COR-L47 (cell line): ENCODE results near the gene CDC42EP2.

Source experiments
- DNase-seq: peaks from one replicate; lab custom pipeline; 2025; lab: John Stamatoyannopoulos, UW

The CDC42EP2 gene

DNA sequence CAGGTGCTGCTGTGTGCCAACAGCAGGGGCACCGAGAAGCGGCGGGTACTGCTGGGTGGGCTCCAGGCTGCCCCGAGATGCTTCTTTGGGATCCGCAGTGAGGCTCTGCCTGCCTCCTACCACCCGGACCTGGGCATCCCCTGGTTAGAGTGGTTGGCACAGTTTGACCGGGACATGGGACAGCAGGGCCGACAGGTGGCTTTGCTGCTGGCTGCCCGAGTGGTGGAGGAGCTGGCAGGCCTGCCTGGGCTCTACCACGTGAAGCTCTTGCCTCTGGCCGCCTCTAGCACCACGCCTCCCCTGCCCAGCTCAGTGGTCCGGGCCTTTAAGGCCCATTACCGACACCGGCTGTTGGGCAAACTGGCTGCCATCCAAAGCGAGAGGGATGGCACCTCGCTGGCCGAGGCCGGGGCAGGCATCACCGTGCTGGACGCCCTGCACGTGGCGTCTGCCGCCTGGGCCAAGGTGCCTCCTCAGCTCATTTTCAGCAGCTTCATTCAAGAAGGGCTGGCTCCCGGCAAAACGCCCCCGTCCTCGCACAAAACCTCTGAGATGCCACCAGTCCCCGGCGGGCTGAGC lies 41.8 kb downstream of the CDC42EP2 start:
- DNase-seq, result no peak

- DNase-seq, result no peak
These were observed 43.2 kb downstream of the CDC42EP2 start for GRCh38 chr11:65357856-65358356.

DNA sequence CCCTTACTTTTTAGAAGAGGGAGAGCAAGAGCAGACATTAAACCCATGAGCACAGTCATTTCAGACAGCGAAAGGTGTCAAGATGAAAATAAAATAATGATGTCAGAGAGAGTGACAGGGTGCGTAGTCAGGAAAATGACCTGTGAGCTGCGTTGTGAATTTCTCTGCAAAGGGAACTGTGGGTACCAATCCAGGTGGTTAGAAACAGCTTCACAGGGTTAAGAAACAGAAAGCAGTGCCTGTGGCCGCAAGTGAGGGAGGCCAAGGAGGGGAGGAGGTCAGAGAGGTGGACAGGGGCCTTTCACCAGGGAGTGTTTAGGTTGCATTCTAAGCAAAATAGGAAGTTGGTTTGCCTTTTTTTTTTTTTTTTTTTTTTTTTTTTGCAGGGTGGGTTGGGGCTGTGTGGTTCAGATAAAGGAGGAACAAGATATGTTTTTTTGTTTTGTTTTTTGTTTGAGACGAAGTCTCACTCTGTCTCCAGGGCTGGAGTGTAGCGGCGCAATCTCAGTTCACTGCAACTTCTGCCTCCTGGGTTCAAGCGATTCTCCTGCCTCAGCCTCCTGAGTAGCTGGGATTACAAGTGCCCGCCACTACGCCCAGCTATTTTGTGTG lies 47.8 kb downstream of the CDC42EP2 start:
- no peak for DNase-seq

- no peak for DNase-seq
These were observed 48.3 kb downstream of the CDC42EP2 start for GRCh38 chr11:65362966-65363365.

- DNase-seq, result no peak
These were observed 49.1 kb downstream of the CDC42EP2 start for GRCh38 chr11:65363770-65364169.

DNA sequence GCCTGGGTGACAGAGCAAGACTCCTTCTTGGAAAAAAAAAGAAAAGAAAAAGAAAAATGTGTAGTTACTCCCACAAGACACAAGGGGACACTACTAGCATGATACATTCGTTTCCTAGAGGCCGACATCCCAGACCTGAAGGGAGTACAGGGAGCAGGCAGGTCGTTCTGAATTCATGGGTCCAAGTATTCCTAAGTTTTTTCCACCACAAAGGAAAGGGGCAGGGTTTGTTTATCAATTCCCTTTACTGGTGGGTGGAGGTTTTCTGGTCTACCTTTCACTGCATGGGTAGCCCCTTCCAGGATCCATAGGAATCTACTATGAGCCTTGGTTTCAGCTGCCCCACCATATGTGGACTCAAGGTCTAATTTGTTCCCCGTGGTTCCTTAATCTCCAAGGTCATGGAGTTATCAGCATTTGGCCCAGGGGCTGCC lies 51.7 kb downstream of the CDC42EP2 start:
- DNase-seq, result peak; percentile 64

DNA sequence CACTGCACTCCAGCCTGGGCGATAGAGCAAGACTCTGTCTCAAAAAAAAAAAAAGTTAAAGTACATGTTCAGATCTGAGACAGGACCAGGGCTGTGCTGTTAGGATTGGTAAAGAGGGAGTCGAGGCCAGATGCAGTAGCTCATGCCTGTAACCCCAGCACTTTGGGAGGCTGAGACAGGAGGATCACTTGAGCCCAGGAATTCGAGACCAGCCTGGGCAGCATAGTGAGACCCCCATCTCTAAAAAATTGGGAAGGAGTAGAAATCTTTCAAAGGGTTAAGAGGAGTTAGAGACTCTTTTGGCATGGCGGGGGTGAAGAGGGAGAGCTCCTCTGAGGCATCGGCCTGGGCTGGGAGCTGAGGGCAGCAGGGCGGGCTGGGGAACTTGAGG lies 56.0 kb downstream of the CDC42EP2 start:
- no peak for DNase-seq
